Heart left ventricle (tissue), 16 donors: ENCODE data around the gene PRPF18. TPM values are rescaled to one million over a fixed set of nuclear protein-coding genes. Genes with fewer than 3 reads are reported as not detected.

Experiments
- ATAC-seq, 4 donors: fragments of 200-7000 bp; cut with Tn5 transposase; one replicate each; pipeline ENCODE4 v1.9.1; 2020 to 2022; ENCODE audit warnings: moderate library complexity in 4 of 4, mild to moderate bottlenecking in 3 of 4, moderate number of reproducible peaks in 1 of 4
- DNase-seq, 5 donors: peaks; one replicate each; pipeline ENCODE4 v3.0.0-alpha.2; 2020
- H3K27ac ChIP-seq, 12 donors: fragments of 200-600 bp; sonication (generic) in 4 of 12; one replicate each; pipeline versions ENCODE4 v1.5.0 to v1.8.0; 2016 to 2022; ENCODE audit warnings: mild to moderate bottlenecking in 2 of 12
- H3K27me3 ChIP-seq, 9 donors: fragments of 200-600 bp; sonication (generic) in 2 of 9; one replicate each; pipeline versions ENCODE4 v1.5.1 to v1.8.0; 2016 to 2022; ENCODE audit warnings: mild to moderate bottlenecking in 3 of 9
- H3K36me3 ChIP-seq, 9 donors: fragments of 200-600 bp; sonication (generic) in 2 of 9; one replicate each; pipeline versions ENCODE4 v1.5.0 to v1.8.0; 2018 to 2022; ENCODE audit warnings: mild to moderate bottlenecking in 2 of 9
- H3K4me1 ChIP-seq, 12 donors: fragments of 200-600 bp; sonication (generic) in 4 of 12; one replicate each; pipeline versions ENCODE4 v1.5.0 to v1.8.0; 2016 to 2022; ENCODE audit warnings: mild to moderate bottlenecking in 3 of 12
- H3K4me3 ChIP-seq, 12 donors: fragments of 200-600 bp; sonication (generic) in 4 of 12; one replicate each; pipeline versions ENCODE4 v1.5.0 to v1.8.0; 2017 to 2022; ENCODE audit warnings: mild to moderate bottlenecking in 9 of 12, moderate library complexity in 4 of 12
- H3K9me3 ChIP-seq, 12 donors: fragments of 200-600 bp; sonication (generic) in 4 of 12; one replicate each; pipeline versions ENCODE4 v1.5.0 to v1.8.0; 2016 to 2022; ENCODE audit warnings: mild to moderate bottlenecking in 1 of 12
- POLR2A ChIP-seq, 2 donors: fragments of 450-650 bp; IDR thresholded peaks; one replicate each; pipeline ENCODE4 v1.6.1; 2017; ENCODE audit warnings: antibody characterized with exemption in 2 of 2, mild to moderate bottlenecking in 2 of 2, moderate library complexity in 2 of 2
- WGBS, 4 donors: extraction: QIAGEN DNeasy Blood & Tissue Kit in 2 of 4; methylation state at CpG; one replicate each; pipeline versions ENCODE4 v1.1.5 to v1.1.7; 2013 to 2018; 5-methylcytosine and 5-hydroxymethylcytosine counted together
- intact Hi-C, 10 donors: fragments of 100-400 bp; cut with DNase I; formaldehyde crosslinking; loops; one replicate each; pipeline versions ENCODE4 v1.11.1 to v1.14.2; 2022
- polyA plus RNA-seq, 2 donors: library from polyadenylated mRNA; stranded (reverse); fragments of 200-250 nt; gene quantifications; one replicate each; pipeline ENCODE4 v1.2.3, GENCODE V29; 2013
- total RNA-seq, 9 donors: library from RNA; depleted of rRNA in 2 of 9; stranded (reverse); fragments of >200 nt in 2 of 9; fragmentation: NEBNext Ultra II Directional in 3 of 9; extraction: Animal tissue kit (Norgen Biotek cat#: 25700) in 3 of 9; gene quantifications; one replicate each; pipeline versions ENCODE4 v1.1.0 to v1.2.4, GENCODE V29; 2016 to 2023
- TF ChIP-seq, protein P1 (sequence below), 12 donors: fragments of 200-600 bp; sonication (generic) in 4 of 12; IDR thresholded peaks; one replicate each; pipeline versions ENCODE4 v1.5.0 to v1.8.0; 2018 to 2022; ENCODE audit warnings: antibody characterized with exemption in 12 of 12, mild to moderate bottlenecking in 5 of 12
- donor health status: ischemic (EF 13 %, LVEDD 7.1; RV severe dilation, severe dysfunction).
- donor health status: healthy with polysubstance abuse.
- donor health status: DM: no; HTN: yes; CAD: no.
- donor health status: DM: no; HTN: no; CAD: no.
- donor health status: ischemic (EF 25% LVEDD 6.9; RV normal size, moderate dysfunction).
- donor health status: ischemic (EF 25% LVEDD 5.7; RV mildly dilated, moderate dysfunction).
- donor health status: healthy.
- donor health status: DM: yes; HTN: yes; CAD: no.
- donor health status: ischemic (EF 35%, LVEDD 5.7; RV mildly dilated, moderate dysfunction).
- donor health status: nonischemic (EF 11% LVEDD 7.7; RV severe dilation, severe dysfunction).
- donor health status: DM: yes; HTN: yes; CAD: no.
- donor health status: PGD.
- donor health status: ischemic (EF 29% LVEDD 5.4; RV normal size, mild dysfunction).
- donor health status: nonischemic (EF 23%, LVEDD 6.1; RV moderate dilation, normal function).

The PRPF18 gene
- total and polyA plus RNA-seq, 11 donors = 8.9 to 19.1 (median 14.7) TPM

DNA sequence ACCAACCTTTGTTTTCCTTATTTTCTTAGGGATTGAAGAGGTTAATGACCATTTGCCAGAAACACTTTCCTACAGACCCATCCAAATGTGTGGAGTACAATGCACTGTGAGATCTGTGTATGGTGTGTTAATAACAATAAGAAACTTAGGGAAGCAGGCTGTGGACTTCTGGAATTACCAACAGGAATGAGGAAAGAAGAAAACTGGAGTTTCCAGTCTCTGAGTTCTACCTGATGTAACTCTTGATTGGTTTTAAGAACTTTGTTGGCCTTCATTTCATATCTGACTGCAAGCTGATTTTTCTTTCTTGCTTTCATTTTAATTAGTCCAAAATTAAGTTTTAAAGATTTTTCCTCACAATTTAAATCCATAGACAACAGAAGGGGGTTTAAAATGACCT is 43.5 kb downstream of the PRPF18 start:
- intact Hi-C loops = no loop called here
- ATAC-seq = no peak
- Histone ChIP-seq H3K36me3 (peaks cover 0 to 46% (median 27%) of the 10 kb centered on the region in 9 donors), H3K4me3 (no peak overlapping the region), H3K27ac (no peak overlapping the region), H3K4me1 (peaks cover 0 to 36% (median 8%) of the 10 kb centered on the region in 12 donors), H3K27me3 (no peaks in the 10 kb centered on the region), H3K9me3 (no peaks in the 10 kb centered on the region)
- TF ChIP-seq POLR2A (IDR thresholded peaks at IDR 0.05) = no peak
- TF ChIP-seq, protein P1, sequence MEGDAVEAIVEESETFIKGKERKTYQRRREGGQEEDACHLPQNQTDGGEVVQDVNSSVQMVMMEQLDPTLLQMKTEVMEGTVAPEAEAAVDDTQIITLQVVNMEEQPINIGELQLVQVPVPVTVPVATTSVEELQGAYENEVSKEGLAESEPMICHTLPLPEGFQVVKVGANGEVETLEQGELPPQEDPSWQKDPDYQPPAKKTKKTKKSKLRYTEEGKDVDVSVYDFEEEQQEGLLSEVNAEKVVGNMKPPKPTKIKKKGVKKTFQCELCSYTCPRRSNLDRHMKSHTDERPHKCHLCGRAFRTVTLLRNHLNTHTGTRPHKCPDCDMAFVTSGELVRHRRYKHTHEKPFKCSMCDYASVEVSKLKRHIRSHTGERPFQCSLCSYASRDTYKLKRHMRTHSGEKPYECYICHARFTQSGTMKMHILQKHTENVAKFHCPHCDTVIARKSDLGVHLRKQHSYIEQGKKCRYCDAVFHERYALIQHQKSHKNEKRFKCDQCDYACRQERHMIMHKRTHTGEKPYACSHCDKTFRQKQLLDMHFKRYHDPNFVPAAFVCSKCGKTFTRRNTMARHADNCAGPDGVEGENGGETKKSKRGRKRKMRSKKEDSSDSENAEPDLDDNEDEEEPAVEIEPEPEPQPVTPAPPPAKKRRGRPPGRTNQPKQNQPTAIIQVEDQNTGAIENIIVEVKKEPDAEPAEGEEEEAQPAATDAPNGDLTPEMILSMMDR (IDR thresholded peaks at IDR 0.05) = no peak
- DNase-seq = no peak

GRCh38 chr10:13631594-13631993 is 44.8 kb downstream of the PRPF18 start:
- intact Hi-C loops = no loop called here
- peak overlapping the region; percentile 74 to 95 (median 82) for H3K27ac ChIP-seq
- ATAC-seq (no peak), DNase-seq (no peak)
- 81 to 92% (median 89%) methylated on average over 6 of the region's 6 CpGs for WGBS, 4 donors
- peaks cover 0 to 38% (median 25%) of the 10 kb centered on the region in 9 donors for H3K36me3 ChIP-seq
- H3K27me3 ChIP-seq = no peaks in the 10 kb centered on the region
- peaks cover 0 to 36% (median 8%) of the 10 kb centered on the region in 12 donors for H3K4me1 ChIP-seq
- no peak for TF ChIP-seq POLR2A (IDR thresholded peaks at IDR 0.05)
- TF ChIP-seq, protein P1 (IDR thresholded peaks at IDR 0.05) = no peak
- H3K9me3 ChIP-seq = no peaks in the 10 kb centered on the region
- no peak overlapping the region for H3K4me3 ChIP-seq

GRCh38 chr10:13632440-13632839 is 45.7 kb downstream of the PRPF18 start:
- no peak overlapping the region for H3K4me3 ChIP-seq
- DNase-seq (no peak), ATAC-seq (no peak)
- H3K36me3 ChIP-seq = peaks cover 0 to 35% (median 22%) of the 10 kb centered on the region in 9 donors
- peaks cover 0 to 36% (median 8%) of the 10 kb centered on the region in 12 donors for H3K4me1 ChIP-seq
- no peaks in the 10 kb centered on the region for H3K9me3 ChIP-seq
- WGBS, 4 donors = 70 to 82% (median 78%) methylated on average over 3 of the region's 3 CpGs
- no peaks in the 10 kb centered on the region for H3K27me3 ChIP-seq
- TF ChIP-seq POLR2A (IDR thresholded peaks at IDR 0.05) = no peak
- TF ChIP-seq, protein P1 (IDR thresholded peaks at IDR 0.05) = no peak
- peak overlapping the region; percentile 74 to 95 (median 82) for H3K27ac ChIP-seq
- intact Hi-C loops = no loop called here

DNA sequence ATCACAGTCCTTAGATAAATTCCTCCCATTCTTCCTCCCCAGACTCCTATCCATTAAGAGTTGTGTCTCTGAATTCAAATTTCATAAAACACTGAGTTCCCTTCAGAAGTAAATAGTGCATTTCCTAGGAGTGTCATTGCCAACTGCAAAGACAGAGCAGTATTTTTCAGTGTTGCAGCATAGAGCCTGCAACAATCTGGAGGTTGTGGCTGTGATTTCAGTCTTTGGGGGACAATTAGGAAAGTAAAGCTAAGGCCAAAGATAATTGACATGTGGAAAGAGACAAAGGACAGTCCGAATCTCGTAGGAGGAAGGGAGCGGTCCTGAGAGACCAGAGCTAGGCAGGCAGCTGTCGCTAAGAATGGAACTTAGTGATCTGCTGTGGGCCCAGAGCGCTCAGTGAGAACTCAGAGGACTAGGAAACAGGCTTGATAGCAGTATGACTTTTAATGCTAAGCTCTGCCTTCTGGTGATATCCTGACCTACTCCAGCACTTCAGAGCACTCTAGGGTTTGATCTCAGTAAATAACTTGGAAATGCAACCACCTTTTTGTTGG is 46.2 kb downstream of the PRPF18 start:
- 59 to 71% (median 66%) methylated on average over 5 of the region's 5 CpGs for WGBS, 4 donors
- no peaks in the 10 kb centered on the region for H3K27me3 ChIP-seq
- H3K36me3 ChIP-seq = peaks cover 0 to 30% (median 20%) of the 10 kb centered on the region in 9 donors
- intact Hi-C loops = no loop called here
- ATAC-seq = peak; percentile 72 to 82 (median 80)
- TF ChIP-seq POLR2A (IDR thresholded peaks at IDR 0.05) = no peak
- TF ChIP-seq, protein P1 (IDR thresholded peaks at IDR 0.05) = no peak
- DNase-seq = peak in 4 of 5 donors; percentile 60 to 70 (median 66)
- no peaks in the 10 kb centered on the region for H3K9me3 ChIP-seq
- peaks cover 0 to 36% (median 8%) of the 10 kb centered on the region in 12 donors for H3K4me1 ChIP-seq
- H3K27ac ChIP-seq = peak overlapping the region; percentile 74 to 95 (median 84)
- peak overlapping the region in 4 of 12 donors; percentile 2 to 14 (median 9) for H3K4me3 ChIP-seq
